CD14-positive monocyte (primary cell): ENCODE measurements around the gene CHST10. TPM values are rescaled to one million over a fixed set of nuclear protein-coding genes. Genes with fewer than 3 reads are reported as not detected.

Experiments
- DNase-seq, 3 donors: peaks; one replicate each; pipeline ENCODE4 v3.0.0-alpha.2; 2011 to 2022
- H2AFZ ChIP-seq: 2 replicates; pipeline ENCODE4 v1.6.0; 2012; ENCODE audit warnings: mild to moderate bottlenecking, low read depth, low read length, inconsistent platforms; ENCODE audit not compliant: insufficient read depth, poor library complexity, severe bottlenecking
- H3K27ac ChIP-seq, 2 donors: 1 replicate in 1 of 2; 2 replicates in 1 of 2; pipeline ENCODE4 v1.5.1; 2012 to 2013; ENCODE audit warnings: low read length in 2 of 2, control low read depth in 1 of 2, inconsistent platforms in 1 of 2, low read depth in 1 of 2, mild to moderate bottlenecking in 1 of 2
- H3K27me3 ChIP-seq, 2 donors: one replicate each; pipeline versions ENCODE4 v1.6.0 to v1.6.1; 2011 to 2013; ENCODE audit warnings: low read length in 2 of 2; ENCODE audit not compliant: control insufficient read depth in 2 of 2, insufficient read depth in 2 of 2
- H3K36me3 ChIP-seq, 2 donors: replicated peaks in 1 of 2; 1 replicate in 1 of 2; 2 replicates in 1 of 2; pipeline versions ENCODE4 v1.5.1 to v1.6.1; 2012 to 2013; ENCODE audit warnings: low read length in 2 of 2, control low read depth in 1 of 2, inconsistent platforms in 1 of 2, mild to moderate bottlenecking in 1 of 2; ENCODE audit not compliant: insufficient read depth in 2 of 2, control insufficient read depth in 1 of 2
- H3K4me1 ChIP-seq, 2 donors: 1 replicate in 1 of 2; 2 replicates in 1 of 2; pipeline versions ENCODE4 v1.5.1 to v1.6.1; 2012 to 2013; ENCODE audit warnings: low read length in 2 of 2, control low read depth in 1 of 2, inconsistent platforms in 1 of 2, mild to moderate bottlenecking in 1 of 2, moderate library complexity in 1 of 2; ENCODE audit not compliant: insufficient read depth in 2 of 2, control insufficient read depth in 1 of 2
- H3K4me2 ChIP-seq: replicated peaks from 2 replicates; pipeline ENCODE3; 2012; ENCODE audit warnings: low read length, moderate library complexity, mild to moderate bottlenecking; ENCODE audit not compliant: poor library complexity, severe bottlenecking; ENCODE audit errors: extremely low read depth
- H3K4me3 ChIP-seq, 3 experiments: fragments of 200-600 bp in 1 of 3; sonication (generic) in 1 of 3; replicated peaks in 1 of 3; 1 replicate in 2 of 3; 2 replicates in 1 of 3; pipeline ENCODE4 v1.5.1; 2011 to 2013; ENCODE audit warnings: low read length in 3 of 3, mild to moderate bottlenecking in 3 of 3, control low read depth in 2 of 3, low read depth in 2 of 3, inconsistent platforms in 1 of 3, moderate library complexity in 1 of 3
- H3K79me2 ChIP-seq: 2 replicates; pipeline ENCODE4 v1.6.0; 2012; ENCODE audit warnings: mild to moderate bottlenecking, control low read depth, inconsistent platforms, low read length, moderate library complexity; ENCODE audit not compliant: insufficient read depth
- H3K9ac ChIP-seq: 2 replicates; pipeline ENCODE4 v1.6.0; 2017; ENCODE audit warnings: low read length, mild to moderate bottlenecking; ENCODE audit not compliant: insufficient read depth, poor library complexity, severe bottlenecking
- H3K9me3 ChIP-seq, 2 donors: replicated peaks in 1 of 2; 1 replicate in 1 of 2; 2 replicates in 1 of 2; pipeline versions ENCODE4 v1.5.1 to v1.6.1; 2012 to 2013; ENCODE audit warnings: low read length in 2 of 2, control low read depth in 1 of 2; ENCODE audit not compliant: control insufficient read depth in 1 of 2, insufficient read depth in 1 of 2
- H4K20me1 ChIP-seq: 2 replicates; pipeline ENCODE4 v1.6.0; 2012; ENCODE audit warnings: mild to moderate bottlenecking, low read length, control low read depth, moderate library complexity; ENCODE audit not compliant: insufficient read depth
- H3K27ac Mint-ChIP-seq, 7 donors: one replicate each; pipeline ENCODE4 v1.8.0; 2020; ENCODE audit warnings: mild to moderate bottlenecking in 7 of 7, mixed read lengths in 7 of 7, moderate library complexity in 6 of 7, inconsistent platforms in 2 of 7
- H3K27me3 Mint-ChIP-seq, 3 donors: one replicate each; pipeline ENCODE4 v1.8.0; 2021 to 2022; ENCODE audit warnings: low read depth in 3 of 3, mild to moderate bottlenecking in 3 of 3, mixed read lengths in 3 of 3, moderate library complexity in 3 of 3, inconsistent platforms in 1 of 3
- H3K36me3 Mint-ChIP-seq, 2 donors: one replicate each; pipeline ENCODE4 v1.8.0; 2020; ENCODE audit warnings: mixed read lengths in 2 of 2, inconsistent platforms in 1 of 2, mild to moderate bottlenecking in 1 of 2
- H3K4me1 Mint-ChIP-seq: one replicate; pipeline ENCODE4 v1.8.0; 2020; ENCODE audit warnings: mild to moderate bottlenecking, mixed read lengths
- H3K4me3 Mint-ChIP-seq, 2 donors: one replicate each; pipeline ENCODE4 v1.8.0; 2020; ENCODE audit warnings: mild to moderate bottlenecking in 2 of 2, mixed read lengths in 2 of 2, moderate library complexity in 1 of 2
- H3K9me3 Mint-ChIP-seq, 7 donors: one replicate each; pipeline ENCODE4 v1.8.0; 2020 to 2022; ENCODE audit warnings: mixed read lengths in 7 of 7, mild to moderate bottlenecking in 6 of 7, moderate library complexity in 6 of 7, inconsistent platforms in 2 of 7
- CTCF ChIP-seq: fragments of 200-600 bp; IDR thresholded peaks from one replicate; pipeline ENCODE4 v1.8.0; 2022; ENCODE audit warnings: antibody characterized with exemption, mild to moderate bottlenecking
- WGBS: methylation state at CpG from one replicate; pipeline ENCODE4 v1.1.5; 2013; ENCODE audit warnings: missing lambda C conversion rate; ENCODE audit not compliant: insufficient coverage; 5-methylcytosine and 5-hydroxymethylcytosine counted together
- intact Hi-C, 2 donors: fragments of 100-400 bp; cut with micrococcal nuclease; formaldehyde crosslinking; loops; one replicate each; pipeline versions ENCODE4 v1.15.0 to v1.15.1; 2023
- polyA plus RNA-seq, 3 donors: library from polyadenylated mRNA; depleted of rRNA in 1 of 3; unstranded in 2 of 3; stranded (reverse) in 1 of 3; fragments of 300-500 nt in 2 of 3; fragments of >200 nt in 1 of 3; fragmentation: Illumina TruSeq in 2 of 3; gene quantifications; 1 replicate in 2 of 3; 2 replicates in 1 of 3; pipeline ENCODE4 v1.2.3, GENCODE V29; 2012 to 2021

Gene CHST10
- polyA plus RNA-seq, 3 donors, result 0.52 to 0.54 TPM; not detected in 1

DNA sequence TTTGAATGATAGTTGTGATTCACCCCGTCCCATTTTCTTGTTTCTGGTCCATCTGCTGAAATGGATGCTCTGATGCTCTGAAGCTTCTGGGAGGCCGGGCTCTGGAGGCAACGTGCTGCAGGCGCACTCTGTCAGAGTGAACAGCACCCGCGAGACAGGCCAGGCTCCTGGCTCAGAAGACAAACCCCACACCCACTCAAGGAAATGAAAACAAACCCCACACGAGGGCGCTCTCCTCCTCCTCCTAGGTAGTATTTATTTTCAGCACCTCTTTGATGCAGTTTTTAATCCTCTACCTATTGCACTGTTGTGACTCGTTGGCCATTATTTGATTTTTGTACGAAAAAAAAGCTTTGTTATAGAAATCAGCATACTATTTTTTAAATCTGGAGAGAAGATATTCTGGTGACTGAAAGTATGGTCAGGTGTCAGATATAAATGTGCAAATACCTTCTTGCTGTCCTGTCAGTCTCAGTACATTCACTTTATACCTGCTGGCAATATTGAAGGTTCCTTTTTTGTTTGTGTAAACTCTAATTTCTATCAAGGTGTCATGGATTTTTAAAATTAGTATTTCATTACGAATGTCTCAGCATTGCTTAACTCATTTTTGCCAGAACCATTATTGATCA lies 10.3 kb upstream of the CHST10 start:
- peak; percentile 29 to 42 (median 35) for DNase-seq
- intact Hi-C loops, result no loop called here

DNA sequence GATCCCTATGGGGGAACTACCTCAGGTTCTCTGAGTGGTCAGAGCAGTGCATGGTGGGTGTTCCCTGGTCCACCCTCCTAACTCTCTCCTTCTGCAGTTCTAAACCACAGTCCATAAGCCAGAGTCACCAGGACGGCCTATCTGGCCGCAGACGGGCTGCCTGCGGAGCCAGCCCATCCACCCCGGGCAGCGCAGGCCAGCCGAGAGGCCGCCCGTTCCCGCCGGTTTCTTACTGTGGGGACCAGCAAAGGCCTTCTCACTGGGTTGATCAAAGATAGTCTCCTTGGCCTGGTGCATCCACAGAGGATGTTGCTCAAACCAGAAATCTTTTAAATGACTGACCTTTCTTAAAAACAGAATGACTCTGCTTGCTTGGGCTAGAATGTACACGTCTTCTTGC lies 9.6 kb upstream of the CHST10 start:
- no peaks in the 10 kb centered on the region for H4K20me1 ChIP-seq
- H2AFZ ChIP-seq, result no peak overlapping the region
- no peaks in the 10 kb centered on the region for H3K27me3 ChIP-seq
- H3K4me2 ChIP-seq, result no peak overlapping the region
- TF ChIP-seq CTCF, result no peak
- WGBS, result 98% methylated on average over 7 of the region's 12 CpGs
- no peak overlapping the region for H3K27ac Mint-ChIP-seq
- peaks cover 2 to 12% (median 4%) of the 10 kb centered on the region in 7 donors for H3K9me3 Mint-ChIP-seq
- no peak overlapping the region for H3K9ac ChIP-seq
- peaks cover 0 to 5% (median 4%) of the 10 kb centered on the region in 3 donors for H3K27me3 Mint-ChIP-seq
- H3K36me3 Mint-ChIP-seq, result no peaks in the 10 kb centered on the region
- H3K4me3 ChIP-seq, result no peak overlapping the region
- peaks cover 48% of the 10 kb centered on the region for H3K4me1 Mint-ChIP-seq
- H3K4me1 ChIP-seq, result peaks cover 35 to 36% of the 10 kb centered on the region in 2 donors
- H3K36me3 ChIP-seq, result no peaks in the 10 kb centered on the region
- no peaks in the 10 kb centered on the region for H3K9me3 ChIP-seq
- DNase-seq, result no peak
- no peak overlapping the region for H3K4me3 Mint-ChIP-seq
- H3K79me2 ChIP-seq, result no peaks in the 10 kb centered on the region
- intact Hi-C loops, result no loop called here
- H3K27ac ChIP-seq, result no peak overlapping the region

More for the DNA sequence above, 10.3 kb upstream of the CHST10 start:
- Mint-ChIP-seq H3K4me3 (peak overlapping the region in 1 of 2 donors; percentile 61), H3K4me1 (peaks cover 42% of the 10 kb centered on the region), H3K9me3 (peaks cover 2 to 12% (median 4%) of the 10 kb centered on the region in 7 donors), H3K36me3 (no peaks in the 10 kb centered on the region), H3K27me3 (peaks cover 0 to 8% (median 4%) of the 10 kb centered on the region in 3 donors), H3K27ac (no peak overlapping the region)
- Histone ChIP-seq H3K27me3 (no peaks in the 10 kb centered on the region), H3K4me2 (no peak overlapping the region), H3K36me3 (no peaks in the 10 kb centered on the region), H3K79me2 (no peaks in the 10 kb centered on the region), H3K4me1 (peaks cover 29 to 30% of the 10 kb centered on the region in 2 donors), H2AFZ (no peak overlapping the region), H4K20me1 (no peaks in the 10 kb centered on the region), H3K4me3 (no peak overlapping the region), H3K9me3 (no peaks in the 10 kb centered on the region), H3K9ac (no peak overlapping the region), H3K27ac (no peak overlapping the region)
- peak; percentile 78 for TF ChIP-seq CTCF
- WGBS, result 34% methylated on average over 8 of the region's 11 CpGs
